Epithelial cell of esophagus (primary cell): ENCODE data around the gene MESP2.

Source experiments
- DNase-seq: peaks from one replicate; pipeline ENCODE4 v3.0.0; 2010; ENCODE audit warnings: low read depth
- H3K4me3 ChIP-seq: 2 replicates; pipeline ENCODE4 v1.5.1; 2011; ENCODE audit warnings: mild to moderate bottlenecking, low read length, control low read depth
- CTCF ChIP-seq: IDR thresholded peaks from 2 replicates; pipeline ENCODE4 v1.5.1; 2011; ENCODE audit warnings: low read depth, mild to moderate bottlenecking, low read length, control low read depth, inconsistent platforms; ENCODE audit not compliant: insufficient read depth; ENCODE audit errors: missing control alignments

Gene MESP2

GRCh38 chr15:89743011-89743410 is 33.1 kb upstream of the MESP2 start:
- H3K4me3 ChIP-seq = no peak overlapping the region
- DNase-seq = no peak
- TF ChIP-seq CTCF = no peak

GRCh38 chr15:89743594-89743993 is 32.5 kb upstream of the MESP2 start:
- no peak for TF ChIP-seq CTCF

GRCh38 chr15:89745131-89745530 is 31.0 kb upstream of the MESP2 start:
- no peak for TF ChIP-seq CTCF
- H3K4me3 ChIP-seq = no peak overlapping the region
- no peak for DNase-seq

More at GRCh38 chr15:89743594-89743993, 32.5 kb upstream of the MESP2 start:
- H3K4me3 ChIP-seq = no peak overlapping the region
- peak; percentile 49 for DNase-seq

- TF ChIP-seq CTCF = no peak
- no peak overlapping the region for H3K4me3 ChIP-seq
- no peak for DNase-seq
Measured at GRCh38 chr15:89745768-89746167, 30.4 kb upstream of the MESP2 start.

- H3K4me3 ChIP-seq = no peak overlapping the region
- DNase-seq = no peak
- no peak for TF ChIP-seq CTCF
Measured at GRCh38 chr15:89746386-89746780, 29.7 kb upstream of the MESP2 start.

GRCh38 chr15:89747708-89748682 is 28.1 kb upstream of the MESP2 start:
- no peak for DNase-seq
- no peak overlapping the region for H3K4me3 ChIP-seq
- TF ChIP-seq CTCF = no peak
